GM18858 (cell line): ENCODE measurements around the gene TAF13.

ENCODE experiments used
- ATAC-seq: cut with Tn5 transposase; IDR thresholded peaks from one replicate; pipeline ENCODE4 v1.9.1; 2021; ENCODE audit not compliant: unreplicated experiment

Gene TAF13

GRCh38 chr1:109075531-109076490, at the start of gene TAF13:
TAF13 (minus strand) TSS chr1:109076003; CDS start chr1:109075947, 56 bp downstream.
- ATAC-seq = peak; percentile 98

GRCh38 chr1:109120356-109120755, 44.6 kb upstream of the TAF13 start:
- ATAC-seq = no peak

GRCh38 chr1:109118089-109118488, 42.3 kb upstream of the TAF13 start:
- ATAC-seq = no peak

GRCh38 chr1:109116286-109116685, 40.5 kb upstream of the TAF13 start:
- no peak for ATAC-seq

GRCh38 chr1:109115685-109116084, 39.9 kb upstream of the TAF13 start:
- no peak for ATAC-seq

- ATAC-seq = no peak
These were observed 38.5 kb upstream of the TAF13 start for GRCh38 chr1:109114342-109114674.

- peak; percentile 41 for ATAC-seq
These were observed 38.0 kb upstream of the TAF13 start, which contains the start of gene ELAPOR1 for GRCh38 chr1:109113590-109114341. ELAPOR1 (plus strand) TSS chr1:109114115; CDS start chr1:109114184, 69 bp downstream.

- ATAC-seq = peak; percentile 41
These were observed 37.0 kb upstream of the TAF13 start for GRCh38 chr1:109112652-109113285.

- ATAC-seq = peak; percentile 38
These were observed 36.4 kb upstream of the TAF13 start for GRCh38 chr1:109112056-109112651.

- ATAC-seq = no peak
These were observed 35.7 kb upstream of the TAF13 start for GRCh38 chr1:109111386-109112055.

- no peak for ATAC-seq
These were observed 34.1 kb upstream of the TAF13 start for GRCh38 chr1:109109906-109110305.

- no peak for ATAC-seq
These were observed 32.0 kb upstream of the TAF13 start for GRCh38 chr1:109107785-109108184.

GRCh38 chr1:109105881-109106280, 30.1 kb upstream of the TAF13 start:
- no peak for ATAC-seq

- ATAC-seq = no peak
These were observed 28.8 kb upstream of the TAF13 start for GRCh38 chr1:109104364-109105151.

GRCh38 chr1:109099938-109100773, 24.4 kb upstream of the TAF13 start:
- peak; percentile 77 for ATAC-seq

- no peak for ATAC-seq
These were observed 20.3 kb upstream of the TAF13 start for GRCh38 chr1:109096120-109096519.

- ATAC-seq = no peak
These were observed 19.8 kb upstream of the TAF13 start for GRCh38 chr1:109095631-109096030.

- ATAC-seq = no peak
These were observed 19.1 kb upstream of the TAF13 start for GRCh38 chr1:109094871-109095270.

- no peak for ATAC-seq
These were observed 18.6 kb upstream of the TAF13 start for GRCh38 chr1:109094377-109094803.
